HG02623 (cell line): ENCODE results near the gene ALDOA.
"Not testable (repeated sequence)": the region's sequence is repeated elsewhere in the genome, so short reads cannot be mapped to it uniquely, and the experiment has no call there.

Experiments used
- ATAC-seq: cut with Tn5 transposase; IDR thresholded peaks from one replicate; pipeline ENCODE4 v1.9.1; 2021; ENCODE audit warnings: moderate library complexity; ENCODE audit not compliant: unreplicated experiment

The ALDOA gene

DNA sequence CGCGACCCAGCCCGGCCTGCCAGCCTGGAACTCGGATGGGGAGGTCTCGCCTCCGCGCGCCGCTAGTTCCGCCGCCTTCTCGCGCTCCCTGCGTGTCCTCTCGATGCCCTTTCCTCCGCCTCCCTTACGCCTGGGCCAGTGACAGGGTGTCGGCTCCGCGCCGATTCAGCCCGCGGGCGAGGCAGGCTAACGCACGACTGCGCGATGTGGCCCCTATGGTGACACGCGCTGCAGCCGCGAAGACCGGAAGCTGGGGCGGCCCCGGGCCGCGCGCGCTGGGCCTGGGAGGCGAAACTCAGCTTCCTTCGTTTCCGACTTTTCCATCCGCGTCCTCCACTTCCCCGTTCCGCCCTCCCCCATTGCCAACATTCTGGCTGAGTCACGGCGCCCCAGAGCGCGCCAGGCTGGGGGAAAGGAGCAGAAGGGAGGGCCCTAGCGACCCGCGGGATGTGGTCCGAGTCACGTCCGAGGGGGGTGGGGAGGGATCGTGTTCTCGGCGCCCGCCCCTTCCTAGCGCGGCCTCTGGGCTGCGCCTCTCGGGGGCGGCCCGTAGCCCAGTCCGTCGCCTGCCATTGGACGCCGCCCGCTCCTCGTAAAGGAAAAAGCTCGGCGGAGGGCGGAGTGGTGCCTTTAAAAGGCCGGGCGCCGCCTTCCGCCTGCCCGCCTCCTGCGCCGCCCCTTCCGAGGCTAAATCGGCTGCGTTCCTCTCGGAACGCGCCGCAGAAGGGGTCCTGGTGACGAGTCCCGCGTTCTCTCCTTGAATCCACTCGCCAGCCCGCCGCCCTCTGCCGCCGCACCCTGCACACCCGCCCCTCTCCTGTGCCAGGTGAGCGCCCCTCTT lies at the start of gene ALDOA:
Gene ALDOA, plus strand, starts transcription at position 659 of the 841 bp plus-strand sequence. CDS start 1,138 bp downstream, outside the sequence.
- ATAC-seq, result peak; percentile 73

DNA sequence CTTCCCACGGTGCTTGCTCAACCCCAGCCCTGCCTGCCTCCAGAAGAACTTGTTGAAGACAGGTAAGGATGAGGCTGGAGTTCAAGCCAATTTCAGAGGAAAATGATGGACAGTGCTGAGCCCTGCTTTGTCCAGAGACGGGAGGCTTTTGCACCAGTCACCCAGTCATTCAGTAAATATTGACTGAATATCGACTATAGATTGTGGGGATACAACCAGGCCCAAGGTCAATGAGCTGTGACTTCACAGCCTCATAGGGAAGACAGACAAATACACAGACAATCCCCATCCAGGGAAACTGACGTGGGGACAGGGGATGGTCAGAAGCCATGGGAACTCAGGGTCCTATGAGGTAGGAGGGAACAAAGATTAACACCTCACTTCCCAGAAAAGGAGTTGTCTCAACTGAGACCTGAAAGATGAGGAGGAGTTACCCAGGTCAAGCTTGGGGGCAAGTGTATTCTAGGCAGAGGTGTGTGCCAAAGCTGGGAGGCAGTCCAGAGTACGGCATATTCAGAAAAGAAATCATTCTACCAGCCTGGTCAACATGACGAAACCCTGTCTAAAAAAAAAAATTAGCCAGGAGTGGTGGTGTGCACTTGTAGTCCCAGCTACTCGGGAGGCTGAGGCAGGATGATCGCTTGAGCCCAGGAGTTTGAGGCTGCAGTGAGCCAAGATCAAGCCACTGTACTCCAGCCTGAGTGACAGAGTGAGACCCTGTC lies 48.8 kb upstream of the ALDOA start:
- ATAC-seq, result no peak

DNA sequence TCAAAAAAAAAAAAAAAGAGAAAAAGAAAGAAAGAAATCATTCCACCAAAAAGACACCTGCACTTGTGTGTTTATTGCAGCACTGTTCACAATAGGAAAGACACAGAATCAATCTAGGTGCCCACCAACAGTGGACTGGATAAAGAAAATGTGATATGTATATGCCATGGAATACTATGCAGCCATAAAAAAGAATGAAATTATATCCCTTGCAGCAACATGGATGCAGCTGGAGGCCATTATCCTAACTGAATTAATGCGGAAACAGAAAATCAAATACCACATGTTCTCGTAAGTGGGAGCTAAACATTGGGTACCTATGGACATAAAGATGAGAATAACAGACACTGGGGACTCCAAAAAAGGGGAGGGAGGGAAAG lies 48.3 kb upstream of the ALDOA start:
- no peak for ATAC-seq

DNA sequence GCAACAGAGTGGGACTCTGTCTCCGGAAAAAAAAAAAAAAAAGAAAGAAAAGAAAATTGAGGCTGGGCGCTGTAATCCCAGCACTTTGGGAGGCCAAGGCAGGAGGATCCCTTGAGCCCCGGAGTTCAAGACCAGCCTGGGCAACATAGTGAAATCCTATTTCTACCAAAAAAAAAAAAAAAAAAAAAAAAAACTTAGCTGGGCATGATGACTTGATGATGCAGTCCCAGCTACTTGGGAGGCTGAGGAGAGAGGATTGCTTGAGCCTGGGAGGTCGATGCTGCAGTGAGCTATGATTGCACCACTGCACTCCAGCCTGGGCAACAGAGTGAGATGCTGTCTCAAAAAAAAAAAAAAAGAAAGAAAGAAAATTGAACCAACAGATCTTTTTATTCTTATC lies 47.6 kb upstream of the ALDOA start:
- not testable (repeated sequence) for ATAC-seq

DNA sequence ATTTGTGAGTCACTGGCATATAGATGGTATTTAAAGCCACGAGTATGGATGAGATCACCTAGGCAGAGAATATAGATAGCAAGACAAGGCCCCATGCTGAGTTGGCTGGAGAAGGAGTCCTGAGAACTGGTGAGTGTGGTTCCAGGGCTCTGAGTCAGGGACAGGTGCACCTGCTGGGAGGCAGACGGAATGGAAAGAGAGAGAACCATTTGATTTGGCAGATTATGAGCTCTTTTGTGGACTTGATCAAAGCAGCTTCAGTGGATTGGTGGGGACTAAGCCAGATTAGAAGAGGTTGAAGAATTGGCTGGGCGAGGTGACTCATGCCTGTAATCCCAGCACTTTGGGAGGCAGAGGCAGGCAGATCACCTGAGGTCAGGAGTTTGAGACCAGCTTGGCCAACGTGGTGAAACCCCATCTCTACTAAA lies 46.8 kb upstream of the ALDOA start:
- no peak for ATAC-seq

DNA sequence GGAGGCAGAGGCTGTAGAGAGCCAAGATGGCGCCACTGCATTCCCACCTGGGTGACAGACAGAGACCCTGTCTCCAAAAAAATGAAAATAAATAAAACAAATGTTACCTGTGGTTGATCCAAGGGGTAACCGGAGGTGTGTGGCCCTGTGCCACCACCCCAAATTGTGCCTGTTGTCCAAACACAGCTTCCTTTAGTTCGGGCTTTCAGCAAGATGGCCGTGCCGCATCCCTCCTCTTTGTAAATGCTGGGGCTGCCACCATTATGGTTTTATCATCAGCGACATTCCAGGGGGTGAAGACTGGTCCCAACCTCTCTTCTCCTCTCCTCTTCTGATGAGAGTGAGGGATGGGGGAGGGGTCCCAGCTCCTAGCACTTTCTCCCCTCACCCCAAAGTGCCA lies 42.7 kb upstream of the ALDOA start, which contains the start of gene C16orf92:
Gene C16orf92, plus strand, starts transcription at position 312 of the 400 bp plus-strand sequence. CDS start 143 bp downstream, outside the sequence.
- no peak for ATAC-seq

DNA sequence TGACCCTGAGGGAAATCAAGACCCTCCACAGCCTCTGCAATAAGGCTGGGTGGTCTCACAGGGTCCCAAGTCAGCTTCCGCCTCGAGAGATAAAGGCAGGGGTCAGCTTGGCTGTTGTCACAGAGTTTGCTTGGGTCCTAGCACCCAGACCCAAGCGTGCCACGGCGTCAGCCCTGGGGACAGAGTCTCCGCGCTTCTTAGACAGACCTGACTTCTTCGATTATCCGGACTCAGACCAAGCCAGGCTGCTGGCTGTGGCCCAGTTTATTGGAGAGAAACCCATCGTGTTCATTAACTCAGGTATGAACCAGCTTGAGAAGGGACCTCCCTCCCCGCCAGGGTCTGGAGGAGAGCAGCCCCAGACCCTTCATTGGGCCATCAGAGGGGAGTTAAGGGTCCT lies 42.0 kb upstream of the ALDOA start:
- ATAC-seq, result no peak

DNA sequence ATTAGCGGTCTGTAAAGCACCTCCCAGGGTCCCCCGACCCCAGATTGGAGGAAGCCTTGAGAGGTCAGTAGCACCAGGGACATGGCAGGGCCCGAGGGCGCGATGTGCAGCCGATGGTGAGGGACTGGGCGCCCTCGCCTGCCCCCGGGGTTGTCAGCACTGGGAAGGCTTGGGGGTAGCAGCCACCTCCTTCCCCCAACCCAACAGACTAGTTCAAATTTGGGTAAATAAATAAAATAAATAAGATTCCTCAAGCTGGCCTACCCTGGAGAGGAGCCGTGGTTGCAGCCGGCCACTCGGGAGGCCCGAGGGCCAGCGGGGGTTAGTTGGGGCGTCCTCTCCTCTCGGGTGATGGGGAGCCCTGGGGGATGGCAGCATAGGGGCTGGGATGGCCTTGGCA lies 41.1 kb upstream of the ALDOA start:
- no peak for ATAC-seq

DNA sequence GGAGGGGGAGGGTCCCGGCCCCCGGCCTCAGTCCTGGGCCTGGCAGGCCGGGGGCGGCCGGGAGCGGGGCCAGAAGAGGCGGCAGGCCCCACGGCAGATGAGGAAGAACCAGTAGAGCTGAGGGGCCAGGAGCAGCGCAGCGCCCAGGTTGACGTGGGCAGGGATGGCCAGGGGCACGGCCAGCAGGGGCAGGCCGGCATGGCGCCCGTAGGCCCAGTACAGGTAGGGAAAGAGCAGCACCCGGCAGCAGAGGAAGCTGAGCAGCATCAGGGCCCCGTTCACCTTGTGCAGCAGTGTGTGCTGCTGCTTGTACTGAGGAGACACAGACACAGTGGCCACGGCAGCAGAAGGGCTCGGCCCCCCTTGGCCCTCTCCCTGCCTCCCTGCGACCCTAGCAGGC lies 40.4 kb upstream of the ALDOA start:
- no peak for ATAC-seq

DNA sequence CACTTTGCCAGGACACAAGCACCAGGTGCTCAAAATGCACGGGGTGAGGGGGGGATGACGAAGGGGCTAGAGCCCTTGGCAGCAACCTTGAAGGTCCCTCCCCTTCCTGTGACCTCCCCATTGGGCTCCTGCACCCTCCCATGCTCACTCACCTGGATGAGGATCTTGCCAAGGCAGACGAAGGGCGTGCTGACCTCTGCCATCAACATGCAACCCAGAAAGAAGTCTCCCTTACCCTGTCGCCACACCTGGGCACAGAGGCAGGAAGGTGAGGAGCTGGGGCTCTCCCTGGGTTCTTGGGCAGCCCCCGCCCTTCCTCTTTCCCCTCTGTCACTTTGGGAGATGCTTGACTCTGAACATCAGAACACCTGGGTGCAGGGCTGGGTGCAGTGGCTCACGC lies 40.0 kb upstream of the ALDOA start:
- ATAC-seq, result no peak

DNA sequence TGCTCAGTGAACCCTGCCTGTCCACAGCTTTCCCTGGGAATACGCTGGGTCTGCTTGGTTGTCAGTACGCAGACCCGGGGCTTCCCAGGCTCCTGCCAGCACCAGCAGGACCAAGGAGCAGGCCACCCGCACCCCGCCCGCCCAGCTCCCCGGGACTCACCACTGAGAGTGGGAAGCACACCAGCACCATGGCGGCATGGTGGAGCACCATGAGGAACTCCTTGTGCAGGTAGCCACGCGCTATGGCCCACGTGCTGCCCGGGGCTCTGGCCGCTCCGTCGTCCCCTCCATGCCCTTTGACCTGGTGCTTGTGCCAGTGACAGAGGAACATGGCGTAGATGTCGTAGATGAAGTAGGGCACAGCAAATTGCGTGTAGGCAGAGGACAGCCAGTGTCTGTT lies 39.1 kb upstream of the ALDOA start:
- no peak for ATAC-seq

DNA sequence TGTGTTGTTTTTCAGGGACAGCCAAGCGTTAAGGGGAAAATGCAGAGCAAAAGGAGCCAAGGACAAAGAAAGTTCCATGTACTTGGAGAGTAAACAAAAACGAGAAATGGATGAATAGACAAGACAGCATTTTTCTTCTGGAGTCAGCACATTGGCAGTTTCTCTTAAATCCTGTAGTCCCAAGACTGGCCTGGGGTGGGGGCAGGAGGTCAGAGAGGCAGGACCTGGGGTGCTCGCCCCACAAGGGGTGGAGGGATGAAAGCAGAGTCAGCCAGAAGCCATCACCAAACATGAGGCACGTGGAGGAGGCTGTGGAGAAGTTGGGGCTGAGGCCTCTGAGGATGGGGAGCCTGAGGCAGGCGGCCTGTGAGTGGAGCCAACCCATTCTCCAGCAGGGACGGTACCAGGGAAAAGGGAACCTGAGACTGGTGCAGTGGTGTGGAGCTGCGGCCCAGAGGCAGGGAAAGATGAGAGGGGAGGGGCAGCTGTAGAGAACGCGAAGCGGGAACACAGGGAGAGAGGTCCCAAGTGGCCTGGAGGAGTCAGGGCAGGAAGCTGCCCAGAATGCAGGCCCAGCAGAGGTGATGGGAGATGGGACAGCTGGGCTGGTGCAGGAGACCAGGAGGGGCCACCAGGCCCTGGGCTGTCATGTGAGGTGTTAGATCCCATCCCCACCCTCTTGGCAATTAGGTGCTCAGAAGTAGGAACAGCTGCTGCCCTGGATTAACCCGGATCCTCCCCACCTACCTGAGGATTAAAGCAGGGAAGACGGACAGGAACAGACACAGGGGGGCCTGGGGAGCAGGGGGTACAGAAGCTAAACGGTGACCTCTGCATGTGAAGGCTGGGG lies 37.7 kb upstream of the ALDOA start:
- ATAC-seq, result no peak

DNA sequence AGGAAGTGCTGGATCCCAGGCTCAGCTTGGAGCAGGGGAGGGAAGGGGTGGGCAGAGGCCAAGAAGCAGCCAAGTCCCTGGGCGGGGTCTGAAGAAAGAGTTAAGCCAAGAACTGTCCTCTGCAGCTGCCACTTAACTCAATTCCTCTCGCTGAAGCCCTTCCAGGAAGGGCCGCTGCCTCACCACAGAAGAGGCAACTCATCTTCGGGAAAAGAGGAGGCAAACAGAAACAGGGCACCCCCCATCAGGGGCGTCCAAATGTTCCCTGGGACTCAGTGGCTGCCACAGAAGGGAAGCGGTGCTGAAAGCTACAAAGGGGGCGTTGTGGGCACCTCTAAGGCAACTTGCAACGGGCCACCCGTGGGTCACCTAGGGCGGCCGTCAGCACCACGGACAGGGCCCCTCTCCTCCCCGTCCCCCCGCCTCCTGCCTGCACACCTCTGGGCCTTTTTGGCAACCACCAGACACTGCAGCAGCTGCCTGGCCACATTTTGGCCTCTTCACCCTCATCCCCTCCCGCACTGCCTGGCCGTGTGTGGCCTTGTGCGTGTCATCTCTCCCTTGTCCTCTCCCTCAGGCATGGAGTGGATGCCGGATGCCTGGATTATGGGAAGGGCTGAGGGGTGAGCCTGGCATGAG lies 37.0 kb upstream of the ALDOA start:
- ATAC-seq, result no peak

DNA sequence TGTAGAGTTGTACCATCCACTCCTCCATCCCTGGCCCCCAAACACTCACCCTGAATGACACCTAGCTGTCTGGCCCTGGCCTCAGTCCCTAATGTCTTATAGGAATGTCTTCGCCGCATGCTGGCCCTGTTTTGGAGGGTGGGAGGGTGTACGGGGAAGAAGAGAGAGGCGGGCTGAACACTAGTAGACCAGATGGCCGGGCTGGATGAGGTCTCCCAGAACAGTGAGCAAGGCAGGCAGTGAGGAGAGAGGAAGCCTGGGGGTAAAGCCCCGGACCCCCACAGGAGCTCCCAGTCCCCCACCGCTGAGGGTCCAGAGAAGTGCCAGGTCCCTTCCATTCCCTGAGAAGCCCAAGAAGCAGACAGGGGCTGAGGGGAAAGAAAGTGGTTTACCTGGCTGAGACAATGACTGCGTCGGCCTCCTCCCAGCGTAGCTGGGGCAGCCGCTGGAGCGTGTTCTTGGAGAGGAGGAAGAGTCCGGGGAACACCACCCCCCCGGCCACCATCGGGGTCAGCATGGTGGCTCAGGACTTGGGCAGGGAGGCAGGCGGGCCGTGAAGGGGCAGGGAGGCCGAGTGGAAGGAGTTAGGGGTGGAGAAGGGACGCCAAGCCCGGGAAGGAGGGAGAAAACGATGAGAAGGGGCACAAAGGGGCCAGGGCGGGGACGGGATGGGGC lies 35.4 kb upstream of the ALDOA start:
- no peak for ATAC-seq

DNA sequence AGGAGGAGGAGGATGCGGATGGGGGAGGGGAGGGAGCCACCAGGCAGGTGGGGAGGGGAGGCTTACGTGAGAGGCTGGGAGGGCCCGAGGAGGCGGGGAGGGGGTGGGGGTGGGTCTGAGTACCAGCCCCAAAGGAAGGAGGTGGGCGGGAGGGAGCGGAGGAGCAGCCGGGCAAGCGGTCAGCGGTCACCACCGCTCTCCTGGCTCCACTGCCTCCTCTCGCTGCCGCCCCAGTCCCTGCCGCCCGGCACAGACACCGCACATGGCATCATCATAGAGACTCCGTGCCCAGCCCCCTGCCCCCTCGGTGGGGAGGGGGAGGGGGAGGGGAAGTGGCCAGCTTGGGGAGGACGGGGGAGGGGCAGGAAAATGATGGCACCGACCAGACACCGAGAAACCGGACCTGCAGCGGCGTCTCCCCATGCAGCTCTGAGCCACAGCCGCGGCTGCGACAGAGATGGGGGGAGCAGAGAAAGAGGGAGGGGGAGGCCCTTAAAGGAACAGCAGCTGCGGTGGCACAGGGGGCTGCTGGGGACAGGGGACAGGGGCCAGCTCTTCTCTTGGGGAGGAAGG lies 34.6 kb upstream of the ALDOA start, which contains the start of gene TLCD3B:
Gene TLCD3B, minus strand, starts transcription at position 431 of the 573 bp plus-strand sequence. CDS start 744 bp downstream, outside the sequence.
- ATAC-seq, result no peak

DNA sequence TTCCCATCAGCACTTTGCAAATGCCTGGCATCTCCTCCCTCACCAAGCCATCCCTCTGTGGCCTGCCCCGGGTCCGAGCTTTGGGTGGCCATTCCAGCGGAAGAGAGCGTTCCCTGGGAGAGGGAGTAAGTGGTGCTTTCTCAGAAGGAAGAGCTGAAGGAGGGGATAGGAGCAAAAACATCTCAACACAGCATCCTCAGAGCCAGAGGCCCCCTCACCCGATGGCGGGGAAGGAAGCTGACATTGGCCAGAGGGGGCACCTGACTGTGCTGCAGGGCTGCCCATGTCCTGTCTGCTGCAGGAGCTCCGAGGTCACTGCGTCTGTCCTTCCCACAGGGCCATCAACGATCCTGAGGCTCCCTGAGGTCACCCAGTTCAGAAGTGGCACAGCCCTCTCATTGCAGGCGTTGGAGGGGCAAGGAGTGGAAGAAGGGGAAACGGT lies 34.1 kb upstream of the ALDOA start:
- ATAC-seq, result no peak

DNA sequence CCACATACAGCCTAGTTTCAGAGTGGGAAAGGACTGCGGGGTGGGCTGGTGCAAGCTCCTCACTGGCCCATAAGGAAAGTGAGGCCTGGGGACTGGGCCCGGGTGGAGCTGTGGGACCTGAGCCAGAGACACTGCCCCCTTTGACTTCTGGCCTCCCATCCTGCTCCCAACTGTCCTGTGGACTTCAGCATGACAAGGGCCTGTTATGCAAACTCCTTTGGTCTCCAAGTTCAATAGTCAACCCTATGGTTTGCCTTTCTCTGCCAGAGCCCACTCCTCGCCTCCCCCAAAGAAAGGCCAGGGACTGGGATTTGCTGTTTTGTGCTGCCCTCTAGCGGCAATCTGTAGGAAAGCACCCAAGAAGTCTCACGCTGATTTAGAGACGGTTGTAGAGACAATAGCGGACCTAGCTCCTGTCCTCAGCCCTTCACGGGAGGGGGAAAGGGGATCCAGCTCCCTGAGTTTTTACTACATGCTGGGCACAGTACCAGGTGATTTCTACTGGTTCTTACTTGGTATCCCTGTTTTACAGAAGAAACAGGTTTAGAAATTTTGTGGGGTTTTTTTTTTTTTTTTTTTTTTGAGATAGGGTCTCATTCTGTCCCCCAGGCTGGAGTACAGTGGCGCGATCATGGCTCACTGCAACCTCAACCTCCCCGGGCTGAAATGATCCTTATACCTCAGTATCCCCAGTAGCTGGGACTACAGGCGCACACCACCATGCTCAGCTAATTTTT lies 33.3 kb upstream of the ALDOA start:
- no peak for ATAC-seq

DNA sequence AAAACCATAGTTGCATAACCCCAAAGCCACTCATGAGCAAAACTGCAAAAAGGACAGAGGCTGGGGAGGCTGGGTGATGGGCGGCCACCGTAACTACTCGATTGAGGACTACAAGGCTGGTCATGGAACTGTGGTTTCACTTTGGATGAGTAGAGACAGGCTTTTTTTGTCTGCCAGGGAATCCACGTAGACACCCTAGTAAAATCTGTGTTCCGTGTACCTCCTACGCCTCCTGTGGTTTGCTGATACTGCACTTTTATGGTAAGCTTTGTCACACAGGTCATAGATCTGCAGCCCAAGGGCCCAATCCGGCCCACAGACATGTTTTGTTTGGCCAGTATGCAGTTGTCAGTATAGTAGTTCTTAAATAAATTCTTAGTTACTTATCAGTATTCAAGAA lies 32.3 kb upstream of the ALDOA start:
- no peak for ATAC-seq

DNA sequence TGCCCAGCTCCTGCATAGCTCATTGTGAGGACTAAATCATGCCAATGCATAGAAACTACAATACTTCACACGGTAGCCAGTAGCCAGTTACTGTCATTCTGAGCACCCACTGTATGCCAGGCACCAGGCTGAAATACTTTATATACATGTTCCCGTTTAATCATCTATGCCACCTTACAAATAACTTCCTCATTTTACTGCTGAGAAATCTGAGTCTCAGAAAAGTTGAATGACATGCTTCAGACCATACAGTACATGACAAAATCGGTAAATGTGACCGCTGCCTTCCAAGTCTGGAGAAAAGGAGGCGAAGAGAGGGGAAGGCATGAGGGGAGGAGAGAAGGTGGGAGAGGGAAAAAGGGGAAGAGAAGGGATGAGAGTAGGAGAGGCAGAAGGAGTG lies 25.3 kb upstream of the ALDOA start:
- no peak for ATAC-seq
